ENCODE results near the gene MT1G.
A peak's percentile ranks its signal among the peaks of the same experiment; 100 is the strongest.

Gene MT1G

DNA sequence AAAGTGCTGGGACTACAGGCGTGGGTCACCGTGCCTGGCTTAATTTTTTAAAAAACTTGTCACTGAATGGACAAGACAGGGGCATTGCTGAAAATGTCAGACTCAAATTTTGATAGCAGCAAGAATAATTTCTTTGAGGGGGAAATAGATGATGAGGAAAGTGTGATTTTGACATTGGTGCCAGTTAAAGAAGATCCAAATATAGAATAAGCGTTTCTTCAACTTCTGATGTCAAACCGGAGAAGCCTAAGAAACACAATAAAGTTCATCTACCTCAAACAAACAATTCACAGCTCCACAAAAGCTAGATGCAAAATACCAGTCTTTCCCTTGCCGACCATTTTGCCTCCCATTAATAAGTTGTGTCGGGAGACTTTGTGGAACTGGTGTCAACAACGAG lies 18.9 kb upstream of the MT1G start:
- TF ChIP-seq, protein P1, sequence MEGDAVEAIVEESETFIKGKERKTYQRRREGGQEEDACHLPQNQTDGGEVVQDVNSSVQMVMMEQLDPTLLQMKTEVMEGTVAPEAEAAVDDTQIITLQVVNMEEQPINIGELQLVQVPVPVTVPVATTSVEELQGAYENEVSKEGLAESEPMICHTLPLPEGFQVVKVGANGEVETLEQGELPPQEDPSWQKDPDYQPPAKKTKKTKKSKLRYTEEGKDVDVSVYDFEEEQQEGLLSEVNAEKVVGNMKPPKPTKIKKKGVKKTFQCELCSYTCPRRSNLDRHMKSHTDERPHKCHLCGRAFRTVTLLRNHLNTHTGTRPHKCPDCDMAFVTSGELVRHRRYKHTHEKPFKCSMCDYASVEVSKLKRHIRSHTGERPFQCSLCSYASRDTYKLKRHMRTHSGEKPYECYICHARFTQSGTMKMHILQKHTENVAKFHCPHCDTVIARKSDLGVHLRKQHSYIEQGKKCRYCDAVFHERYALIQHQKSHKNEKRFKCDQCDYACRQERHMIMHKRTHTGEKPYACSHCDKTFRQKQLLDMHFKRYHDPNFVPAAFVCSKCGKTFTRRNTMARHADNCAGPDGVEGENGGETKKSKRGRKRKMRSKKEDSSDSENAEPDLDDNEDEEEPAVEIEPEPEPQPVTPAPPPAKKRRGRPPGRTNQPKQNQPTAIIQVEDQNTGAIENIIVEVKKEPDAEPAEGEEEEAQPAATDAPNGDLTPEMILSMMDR (conservative IDR thresholded peaks at IDR 0.05; ENCODE audit: control insufficient read depth, insufficient read depth, low read depth, low read length), result no peak
- no peak for DNase-seq (ENCODE audit: low read depth)
- H3K4me3 ChIP-seq (ENCODE audit: control insufficient read depth, low read depth, low read length), result no peak overlapping the region

DNA sequence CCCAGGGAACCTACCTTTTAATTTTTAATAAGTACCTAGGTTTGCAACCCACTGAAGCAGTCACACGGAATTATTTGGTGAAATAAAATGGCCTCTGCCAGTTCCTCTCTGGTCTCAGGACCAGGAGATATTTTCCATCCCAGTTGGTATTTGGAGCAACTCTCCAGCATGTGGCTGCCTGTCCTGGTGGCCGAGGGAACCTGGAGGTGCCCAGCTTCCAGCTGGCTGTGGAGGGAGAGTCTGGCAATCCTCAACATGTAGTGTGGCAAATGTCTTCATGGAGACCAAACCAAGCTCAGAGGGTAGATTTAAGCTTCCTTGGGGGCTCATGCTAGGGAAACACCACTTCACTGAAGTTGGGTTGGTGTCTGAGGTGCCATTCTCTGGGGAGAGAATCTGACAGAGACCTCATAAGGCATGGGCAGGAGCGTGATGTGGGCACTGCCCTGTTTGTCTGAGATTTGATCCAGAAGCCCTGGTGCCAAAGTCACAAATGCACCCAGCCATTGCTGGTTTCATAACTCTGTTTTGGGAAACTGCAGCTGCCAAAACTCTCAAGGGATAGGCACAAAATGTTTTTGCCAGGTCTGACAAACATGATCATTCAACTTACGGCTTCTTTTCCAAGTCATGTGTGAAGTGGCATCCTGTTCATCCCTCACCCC lies 17.2 kb upstream of the MT1G start:
- no peak for DNase-seq (ENCODE audit: low read depth)
- TF ChIP-seq, protein P1 (conservative IDR thresholded peaks at IDR 0.05; ENCODE audit: control insufficient read depth, insufficient read depth, low read depth, low read length), result no peak
- H3K4me3 ChIP-seq (ENCODE audit: control insufficient read depth, low read depth, low read length), result no peak overlapping the region

DNA sequence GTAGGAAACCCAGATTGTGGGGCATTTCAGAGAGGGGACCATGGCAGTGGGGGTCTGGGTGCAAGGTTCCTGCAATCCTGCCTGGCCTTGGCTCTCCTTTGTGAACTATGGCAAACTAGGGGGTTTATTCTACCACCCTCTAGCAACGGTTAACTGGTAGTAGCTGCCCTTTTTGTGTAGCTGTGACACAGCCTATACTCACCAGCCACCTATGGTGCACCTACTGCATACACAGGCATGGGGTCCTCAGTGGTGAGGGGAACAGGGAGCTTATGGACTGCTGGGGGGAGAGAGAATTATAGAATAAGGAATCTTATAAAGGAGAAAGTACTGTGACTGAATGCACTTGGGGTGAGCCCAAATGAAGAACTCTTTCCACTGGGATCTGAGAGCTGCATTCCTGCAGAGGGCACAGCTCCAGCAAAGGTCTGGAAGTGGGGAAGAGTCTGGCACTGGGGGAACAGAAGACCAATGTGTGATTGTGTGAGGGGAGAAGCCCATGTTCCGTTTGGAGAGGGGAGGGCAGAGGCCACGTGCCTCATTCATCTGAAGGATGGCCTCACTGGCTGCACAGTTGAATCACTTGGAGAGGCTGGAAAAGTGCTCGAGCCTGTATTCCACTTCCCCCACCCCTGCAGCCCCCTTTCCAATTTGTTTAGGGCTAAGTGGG lies 16.5 kb upstream of the MT1G start:
- H3K4me3 ChIP-seq (ENCODE audit: control insufficient read depth, low read depth, low read length), result no peak overlapping the region
- DNase-seq (ENCODE audit: low read depth), result no peak
- TF ChIP-seq, protein P1 (conservative IDR thresholded peaks at IDR 0.05; ENCODE audit: control insufficient read depth, insufficient read depth, low read depth, low read length), result no peak

DNA sequence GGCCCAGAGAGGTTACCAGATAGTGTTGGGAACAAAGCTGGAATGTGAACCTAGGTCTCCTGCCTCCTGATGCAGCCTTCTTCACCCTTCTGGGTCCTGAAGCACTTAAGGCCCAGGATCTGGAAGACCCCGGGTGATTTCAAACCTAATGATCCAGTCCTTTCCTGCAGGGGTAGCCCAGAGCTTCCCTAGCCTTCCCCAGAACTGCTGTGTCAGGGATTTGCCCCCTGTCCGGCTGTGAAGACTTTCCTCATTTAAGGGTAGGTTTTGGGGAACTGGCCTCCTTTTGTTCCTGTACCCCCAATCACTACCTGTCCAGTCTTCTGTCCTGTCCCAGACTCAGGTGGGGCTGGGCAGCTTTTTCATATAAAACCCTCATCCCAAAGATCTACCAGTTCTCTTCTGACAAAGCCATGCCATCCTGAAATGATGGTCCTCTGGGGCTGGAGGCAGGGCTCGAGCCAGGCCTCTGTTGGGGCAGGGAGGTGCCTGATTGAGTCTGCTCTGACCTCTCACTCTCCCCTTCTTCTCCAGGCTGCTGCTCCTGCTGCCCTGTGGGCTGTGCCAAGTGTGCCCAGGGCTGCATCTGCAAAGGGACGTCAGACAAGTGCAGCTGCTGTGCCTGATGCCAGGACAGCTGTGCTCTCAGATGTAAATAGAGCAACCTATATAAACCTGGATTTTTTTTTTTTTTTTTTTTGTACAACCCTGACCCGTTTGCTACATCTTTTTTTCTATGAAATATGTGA lies 15.7 kb upstream of the MT1G start:
- peak overlapping the region; percentile 72 for H3K4me3 ChIP-seq (ENCODE audit: control insufficient read depth, low read depth, low read length)
- TF ChIP-seq, protein P1 (conservative IDR thresholded peaks at IDR 0.05; ENCODE audit: control insufficient read depth, insufficient read depth, low read depth, low read length), result peak; percentile 1
- no peak for DNase-seq (ENCODE audit: low read depth)

DNA sequence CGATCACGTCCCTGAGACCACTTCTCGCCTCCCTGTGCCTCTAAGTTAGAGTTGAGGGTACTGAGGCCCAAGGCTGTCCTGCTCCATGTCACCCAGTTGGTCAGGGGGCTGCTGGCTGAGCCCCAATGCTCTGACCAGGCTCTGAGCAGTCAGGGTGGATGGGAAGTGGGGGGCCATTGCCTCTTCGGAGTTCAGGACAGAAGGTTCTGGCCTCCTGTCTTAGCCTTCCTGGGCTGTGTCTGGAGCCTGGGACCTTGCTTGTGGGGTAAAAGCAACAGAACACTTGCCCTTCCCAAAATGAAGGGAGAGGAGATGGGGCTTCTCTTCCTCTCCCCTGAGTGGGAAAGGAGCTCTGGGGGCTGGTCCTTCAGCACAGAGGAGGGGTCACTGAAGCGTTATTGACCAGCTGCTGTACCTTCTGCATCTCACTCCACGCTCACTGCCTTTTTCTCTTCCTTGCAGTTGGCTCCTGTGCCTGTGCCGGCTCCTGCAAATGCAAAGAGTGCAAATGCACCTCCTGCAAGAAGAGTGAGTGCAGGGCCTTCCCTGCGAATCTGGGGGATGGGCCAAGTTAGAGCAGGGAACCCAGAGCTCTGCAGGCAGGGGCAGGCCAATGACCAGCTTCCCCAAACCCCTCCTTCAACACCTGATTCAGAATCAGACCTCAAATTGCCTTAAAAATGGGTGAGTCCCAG lies 15.0 kb upstream of the MT1G start:
- TF ChIP-seq, protein P1 (conservative IDR thresholded peaks at IDR 0.05; ENCODE audit: control insufficient read depth, insufficient read depth, low read depth, low read length), result no peak
- no peak for DNase-seq (ENCODE audit: low read depth)
- peak overlapping the region; percentile 72 for H3K4me3 ChIP-seq (ENCODE audit: control insufficient read depth, low read depth, low read length)

DNA sequence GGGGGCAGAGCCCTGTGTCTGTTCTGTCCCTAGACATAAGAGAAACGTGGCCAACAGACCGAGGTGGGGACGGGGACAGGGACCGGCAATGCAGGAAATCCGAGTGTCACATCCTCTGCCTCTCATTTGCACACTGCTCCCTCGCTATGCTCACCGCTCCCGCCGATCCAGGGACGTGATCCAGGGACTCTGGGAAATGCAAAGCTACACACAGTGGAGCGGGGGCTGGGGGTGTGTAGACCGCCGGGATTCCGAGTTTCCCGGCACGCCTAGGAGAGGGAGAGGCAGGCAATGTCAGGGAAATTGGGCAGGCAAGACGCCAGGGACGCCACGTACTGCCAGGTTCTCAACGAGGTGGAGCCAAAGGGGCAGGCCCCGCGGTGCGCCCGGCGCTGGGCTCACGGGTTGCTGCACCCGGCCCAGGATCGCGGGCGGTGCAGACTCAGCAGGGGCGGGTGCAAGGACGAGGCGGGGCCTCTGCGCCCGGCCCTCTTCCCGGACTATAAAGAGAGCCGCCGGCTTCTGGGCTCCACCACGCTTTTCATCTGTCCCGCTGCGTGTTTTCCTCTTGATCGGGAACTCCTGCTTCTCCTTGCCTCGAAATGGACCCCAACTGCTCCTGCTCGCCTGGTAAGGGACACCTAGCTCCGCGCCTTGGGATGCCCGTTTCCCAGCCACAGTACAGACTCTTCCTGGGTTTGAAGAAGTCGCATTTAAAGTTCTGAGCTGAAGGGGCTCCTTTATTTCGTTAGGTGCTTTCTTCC lies 14.3 kb upstream of the MT1G start, which contains the start of gene MT1X:
Gene MT1X (plus strand): TSS at position 532 of the 764 bp plus-strand sequence. CDS start 71 bp downstream, at position 603.
- H3K4me3 ChIP-seq (ENCODE audit: control insufficient read depth, low read depth, low read length), result peak within 1 kb of the TSS; percentile 72
- peak; percentile 85 for DNase-seq (ENCODE audit: low read depth)
- TF ChIP-seq, protein P1 (conservative IDR thresholded peaks at IDR 0.05; ENCODE audit: control insufficient read depth, insufficient read depth, low read depth, low read length), result no peak
